GM18507 (cell line): Measurements from ENCODE around the gene ABHD6.
"Not testable (repeated sequence)": the region's sequence is repeated elsewhere in the genome, so short reads cannot be mapped to it uniquely, and the experiment has no call there.

Source experiments
- DNase-seq: peaks from one replicate; pipeline ENCODE4 v3.0.0; 2011; ENCODE audit warnings: low read depth; ENCODE audit not compliant: insufficient read length; ENCODE audit errors: extremely low spot score
- FAIRE-seq: peaks from 2 replicates; lab custom pipeline; 2011; peaks lifted over from hg19 to GRCh38; lab: Jason Lieb, UNC

The ABHD6 gene

GRCh38 chr3:58206406-58207011 is 31.1 kb upstream of the ABHD6 start:
- peak; percentile 39 for FAIRE-seq
- no peak for DNase-seq

- FAIRE-seq (peak; percentile 65), DNase-seq (no peak)
Measured at GRCh38 chr3:58207954-58208353, 29.6 kb upstream of the ABHD6 start.

- DNase-seq (no peak), FAIRE-seq (no peak)
Measured at GRCh38 chr3:58209933-58210332, 27.7 kb upstream of the ABHD6 start.

GRCh38 chr3:58210761-58211460 is 26.7 kb upstream of the ABHD6 start, which contains the start of gene DNASE1L3:
DNASE1L3 (minus strand) TSS chr3:58210972; CDS start chr3:58210906, 66 bp downstream.
- DNase-seq, result no peak
- FAIRE-seq, result no peak

GRCh38 chr3:58214484-58215316 is 22.9 kb upstream of the ABHD6 start:
- peak; percentile 99 for FAIRE-seq
- peak; percentile 36 for DNase-seq

GRCh38 chr3:58215317-58216025 is 22.1 kb upstream of the ABHD6 start:
- DNase-seq (no peak), FAIRE-seq (no peak)

GRCh38 chr3:58216496-58217195 is 20.9 kb upstream of the ABHD6 start:
- no peak for DNase-seq
- FAIRE-seq, result no peak

GRCh38 chr3:58217209-58217811 is 20.3 kb upstream of the ABHD6 start:
- peak; percentile 89 for FAIRE-seq
- no peak for DNase-seq

- no peak for DNase-seq
- peak; percentile 73 for FAIRE-seq
Measured at GRCh38 chr3:58218904-58219303, 18.7 kb upstream of the ABHD6 start.

- FAIRE-seq, result no peak
- no peak for DNase-seq
Measured at GRCh38 chr3:58222161-58222724, 15.3 kb upstream of the ABHD6 start.

- DNase-seq (no peak), FAIRE-seq (no peak)
Measured at GRCh38 chr3:58223855-58224254, 13.7 kb upstream of the ABHD6 start.

- not testable (repeated sequence) for DNase-seq, FAIRE-seq
Measured at GRCh38 chr3:58227933-58228332, 9.7 kb upstream of the ABHD6 start.

- FAIRE-seq, result no peak
- DNase-seq, result no peak
Measured at GRCh38 chr3:58230876-58231552, 6.6 kb upstream of the ABHD6 start.

GRCh38 chr3:58231666-58232065 is 5.9 kb upstream of the ABHD6 start:
- no peak for FAIRE-seq
- no peak for DNase-seq

- DNase-seq (no peak), FAIRE-seq (no peak)
Measured at GRCh38 chr3:58234516-58234931, 3.1 kb upstream of the ABHD6 start.

- DNase-seq (no peak), FAIRE-seq (no peak)
Measured at GRCh38 chr3:58235970-58236369, 1.6 kb upstream of the ABHD6 start.

- DNase-seq (no peak), FAIRE-seq (peak; percentile 12)
Measured at GRCh38 chr3:58236527-58237237, 910 bp upstream of the ABHD6 start.
